Natural killer cell treated with Interleukin-12 subunit alpha and Interleukin-12 subunit beta and Interleukin-15 and Interleukin-18, amount 100 ng/mL, for 72 hours (primary cell): ENCODE measurements around the gene MRC1. TPM values are rescaled to one million over a fixed set of nuclear protein-coding genes. Genes with fewer than 3 reads are reported as not detected.

Experiments used
- ATAC-seq, 2 donors: fragments of 150-1000 bp; cut with Tn5 transposase in 1 of 2; sonication (Bioruptor Pico), chemical (Tn5 transposase) in 1 of 2; 2 replicates each; pipeline ENCODE4 v1.10.0; 2021
- DNase-seq: peaks from one replicate; pipeline ENCODE4 v3.0.0; 2022; ENCODE audit warnings: low spot score
- H3K27ac Mint-ChIP-seq, 2 donors: 1 replicate in 1 of 2; 2 replicates in 1 of 2; pipeline ENCODE4 v1.8.0; 2022; ENCODE audit warnings: mixed read lengths in 2 of 2, mild to moderate bottlenecking in 1 of 2, moderate library complexity in 1 of 2
- H3K27me3 Mint-ChIP-seq, 2 donors: 1 replicate in 1 of 2; 2 replicates in 1 of 2; pipeline ENCODE4 v1.8.0; 2022; ENCODE audit warnings: mixed read lengths in 2 of 2
- H3K36me3 Mint-ChIP-seq: one replicate; pipeline ENCODE4 v1.8.0; 2022; ENCODE audit warnings: mixed read lengths
- H3K4me1 Mint-ChIP-seq, 2 donors: 1 replicate in 1 of 2; 2 replicates in 1 of 2; pipeline ENCODE4 v1.8.0; 2022; ENCODE audit warnings: low read depth in 2 of 2, mixed read lengths in 2 of 2, mild to moderate bottlenecking in 1 of 2
- H3K4me3 Mint-ChIP-seq: one replicate; pipeline ENCODE4 v1.8.0; 2022; ENCODE audit warnings: mixed read lengths
- H3K9me3 Mint-ChIP-seq: 2 replicates; pipeline ENCODE4 v1.8.0; 2022; ENCODE audit warnings: mixed read lengths
- total RNA-seq, 2 donors: library from RNA; stranded (reverse); gene quantifications; one replicate each; pipeline ENCODE4 v1.2.3, GENCODE V29; 2022

MRC1 gene
- total RNA-seq, 2 donors from 2014 or later = not detected

GRCh38 chr10:17841050-17841449 lies 31.9 kb downstream of the MRC1 start:
- no peak for ATAC-seq
- Mint-ChIP-seq H3K4me1 (peaks cover 0 to 6% of the 10 kb centered on the region in 2 donors), H3K27me3 (peaks cover 23% of the 10 kb centered on the region in 2 donors), H3K9me3 (no peaks in the 10 kb centered on the region), H3K36me3 (no peaks in the 10 kb centered on the region), H3K4me3 (no peak overlapping the region), H3K27ac (no peak overlapping the region)
- no peak for DNase-seq

DNA sequence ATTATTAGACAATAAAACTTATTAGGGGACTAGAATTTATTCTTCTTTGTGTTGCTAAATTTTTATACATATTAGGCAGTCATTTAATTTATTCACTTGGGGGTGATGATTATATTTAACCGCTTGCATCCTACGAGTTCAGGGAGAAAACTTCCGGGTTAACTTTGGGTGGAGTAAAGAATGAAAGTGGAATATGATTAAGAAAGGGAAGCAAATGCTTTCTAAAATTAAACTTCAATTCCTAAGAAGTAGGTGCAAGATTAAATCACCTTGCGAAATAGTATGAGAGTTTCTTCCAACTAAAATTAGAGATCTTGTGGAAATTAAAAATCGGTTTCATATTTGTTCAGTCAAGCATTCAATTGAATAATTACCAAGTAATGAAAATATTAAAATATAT lies 33.5 kb downstream of the MRC1 start:
- peaks cover 23 to 24% of the 10 kb centered on the region in 2 donors for H3K27me3 Mint-ChIP-seq
- ATAC-seq = no peak
- H3K4me3 Mint-ChIP-seq = no peak overlapping the region

GRCh38 chr10:17847585-17848296 lies 38.6 kb downstream of the MRC1 start:
- Mint-ChIP-seq H3K9me3 (no peaks in the 10 kb centered on the region), H3K27me3 (peaks cover 12 to 16% of the 10 kb centered on the region in 2 donors)
- ATAC-seq = peak in 1 of 2 donors; percentile 54

More for the DNA sequence above, 33.5 kb downstream of the MRC1 start:
- no peaks in the 10 kb centered on the region for H3K36me3 Mint-ChIP-seq
- no peak for DNase-seq
- no peak overlapping the region for H3K27ac Mint-ChIP-seq
- peaks cover 0 to 4% of the 10 kb centered on the region in 2 donors for H3K4me1 Mint-ChIP-seq
- no peaks in the 10 kb centered on the region for H3K9me3 Mint-ChIP-seq

GRCh38 chr10:17848646-17849045 lies 39.5 kb downstream of the MRC1 start:
- H3K4me1 Mint-ChIP-seq = peaks cover under 1 to 3% of the 10 kb centered on the region in 2 donors
- H3K36me3 Mint-ChIP-seq = no peaks in the 10 kb centered on the region
- no peak overlapping the region for H3K27ac Mint-ChIP-seq
- DNase-seq (no peak), ATAC-seq (no peak)
- no peaks in the 10 kb centered on the region for H3K9me3 Mint-ChIP-seq
- no peak overlapping the region for H3K4me3 Mint-ChIP-seq
- peaks cover 12 to 16% of the 10 kb centered on the region in 2 donors for H3K27me3 Mint-ChIP-seq

More at GRCh38 chr10:17847585-17848296, 38.6 kb downstream of the MRC1 start:
- no peak for DNase-seq
- no peak overlapping the region for H3K27ac Mint-ChIP-seq
- peaks cover 0 to 3% of the 10 kb centered on the region in 2 donors for H3K4me1 Mint-ChIP-seq
- H3K4me3 Mint-ChIP-seq = no peak overlapping the region
- H3K36me3 Mint-ChIP-seq = no peaks in the 10 kb centered on the region

DNA sequence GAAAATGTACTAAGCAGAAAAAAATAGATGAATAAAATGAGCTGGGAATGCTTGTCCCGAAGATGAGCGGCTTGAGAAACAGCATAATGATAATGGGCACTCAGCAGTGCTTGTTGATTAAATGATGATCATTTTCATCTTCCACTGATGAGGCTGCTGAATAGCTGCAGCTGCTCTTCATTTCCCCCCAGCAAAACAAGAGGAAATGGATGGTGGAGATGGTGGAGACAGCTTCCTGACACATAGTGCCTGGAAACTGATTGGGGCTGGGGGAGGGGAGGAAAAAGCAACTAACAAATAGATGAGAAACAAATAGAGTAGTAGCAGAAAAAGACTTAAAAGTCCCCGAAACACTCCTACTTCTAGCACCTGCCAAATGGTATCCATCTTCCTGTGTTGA lies 41.4 kb downstream of the MRC1 start:
- no peak overlapping the region for H3K27ac Mint-ChIP-seq
- no peaks in the 10 kb centered on the region for H3K36me3 Mint-ChIP-seq
- no peak for ATAC-seq
- DNase-seq = no peak
- H3K4me3 Mint-ChIP-seq = no peak overlapping the region
- H3K9me3 Mint-ChIP-seq = no peaks in the 10 kb centered on the region
- H3K27me3 Mint-ChIP-seq = peaks cover 3 to 6% of the 10 kb centered on the region in 2 donors
- H3K4me1 Mint-ChIP-seq = peaks cover 9 to 10% of the 10 kb centered on the region in 2 donors

DNA sequence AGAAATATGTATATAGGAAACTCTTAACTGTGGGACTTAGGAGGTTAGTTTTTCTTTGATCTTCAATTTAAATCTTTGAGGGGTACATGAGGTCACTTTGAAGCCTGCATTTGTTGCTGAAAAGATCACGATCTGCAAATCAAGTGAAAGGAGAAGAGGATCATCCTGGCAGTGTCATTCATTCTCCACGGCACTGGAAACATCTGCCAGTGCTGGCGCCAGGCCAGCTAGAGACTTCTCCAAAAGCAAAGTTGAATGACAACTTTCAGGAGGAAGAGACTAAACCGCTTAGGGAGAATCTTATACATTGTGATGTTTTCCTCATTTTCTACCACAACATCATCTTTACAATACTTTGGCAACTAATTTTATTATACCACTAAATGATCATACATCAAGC lies 42.5 kb downstream of the MRC1 start:
- no peak overlapping the region for H3K27ac Mint-ChIP-seq
- H3K4me1 Mint-ChIP-seq = peaks cover 9 to 16% of the 10 kb centered on the region in 2 donors
- no peaks in the 10 kb centered on the region for H3K36me3 Mint-ChIP-seq
- no peak overlapping the region for H3K4me3 Mint-ChIP-seq
- DNase-seq (no peak), ATAC-seq (no peak)
- H3K9me3 Mint-ChIP-seq = no peaks in the 10 kb centered on the region
- H3K27me3 Mint-ChIP-seq = peaks cover 3 to 5% of the 10 kb centered on the region in 2 donors

DNA sequence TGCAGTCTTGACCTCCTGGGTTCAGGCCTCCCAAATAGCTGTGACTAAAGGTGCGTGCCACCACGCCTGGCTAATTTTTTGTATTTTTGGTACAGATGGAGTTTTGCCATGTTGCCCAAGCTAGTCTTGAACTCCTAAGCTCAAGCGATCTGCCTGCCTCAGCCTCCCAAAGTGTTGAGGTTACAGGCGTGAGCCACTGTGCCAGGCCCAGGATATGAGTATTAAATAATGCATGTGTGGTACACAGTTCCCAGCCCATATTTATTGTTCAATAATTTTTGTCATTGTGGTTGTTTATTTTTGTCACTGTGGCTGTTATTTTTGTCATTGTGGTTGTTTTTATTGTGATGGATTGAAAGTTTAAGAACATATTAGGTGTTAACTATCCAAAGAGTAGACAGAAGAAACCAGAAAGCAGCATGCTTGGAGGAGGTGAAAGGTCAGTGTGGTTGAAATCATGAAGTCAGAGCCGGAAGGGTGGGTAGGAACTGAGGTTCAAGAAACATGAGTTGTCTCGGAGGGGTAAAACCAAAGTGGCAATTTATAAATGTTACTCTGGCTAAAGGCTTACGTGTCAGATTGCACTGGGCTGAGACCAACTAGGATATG lies 45.0 kb downstream of the MRC1 start:
- Mint-ChIP-seq H3K27ac (peak overlapping the region; percentile 58 to 62), H3K27me3 (no peaks in the 10 kb centered on the region), H3K36me3 (no peaks in the 10 kb centered on the region), H3K9me3 (no peaks in the 10 kb centered on the region), H3K4me1 (peaks cover 20 to 25% of the 10 kb centered on the region in 2 donors), H3K4me3 (peak overlapping the region; percentile 52)
- no peak for DNase-seq
- ATAC-seq = peak; percentile 82 to 86

GRCh38 chr10:17857040-17857439 lies 47.9 kb downstream of the MRC1 start:
- Mint-ChIP-seq H3K36me3 (no peaks in the 10 kb centered on the region), H3K9me3 (no peaks in the 10 kb centered on the region), H3K27me3 (no peaks in the 10 kb centered on the region), H3K4me1 (peaks cover 26 to 27% of the 10 kb centered on the region in 2 donors), H3K27ac (peak overlapping the region in 1 of 2 donors; percentile 44), H3K4me3 (no peak overlapping the region)
- no peak for ATAC-seq
- no peak for DNase-seq

GRCh38 chr10:17859492-17860156 lies 50.5 kb downstream of the MRC1 start:
- Mint-ChIP-seq H3K9me3 (no peaks in the 10 kb centered on the region), H3K36me3 (no peaks in the 10 kb centered on the region), H3K27me3 (peaks cover 3 to 6% of the 10 kb centered on the region in 2 donors), H3K4me1 (peaks cover 17 to 22% of the 10 kb centered on the region in 2 donors), H3K27ac (peak overlapping the region in 1 of 2 donors; percentile 10), H3K4me3 (no peak overlapping the region)
- DNase-seq = no peak
- no peak for ATAC-seq

- Mint-ChIP-seq H3K9me3 (no peaks in the 10 kb centered on the region), H3K4me3 (no peak overlapping the region), H3K27ac (no peak overlapping the region), H3K27me3 (peaks cover 3 to 6% of the 10 kb centered on the region in 2 donors), H3K4me1 (peaks cover 11 to 17% of the 10 kb centered on the region in 2 donors), H3K36me3 (no peaks in the 10 kb centered on the region)
- DNase-seq (no peak), ATAC-seq (no peak)
These were observed 52.6 kb downstream of the MRC1 start for GRCh38 chr10:17861760-17862159.

- DNase-seq = no peak
- peaks cover 3 to 13% of the 10 kb centered on the region in 2 donors for H3K27me3 Mint-ChIP-seq
- H3K4me1 Mint-ChIP-seq = no peaks in the 10 kb centered on the region
- no peak overlapping the region for H3K4me3 Mint-ChIP-seq
- no peaks in the 10 kb centered on the region for H3K36me3 Mint-ChIP-seq
- no peak for ATAC-seq
- no peak overlapping the region for H3K27ac Mint-ChIP-seq
- no peaks in the 10 kb centered on the region for H3K9me3 Mint-ChIP-seq
These were observed 56.2 kb downstream of the MRC1 start for GRCh38 chr10:17865351-17865750.

DNA sequence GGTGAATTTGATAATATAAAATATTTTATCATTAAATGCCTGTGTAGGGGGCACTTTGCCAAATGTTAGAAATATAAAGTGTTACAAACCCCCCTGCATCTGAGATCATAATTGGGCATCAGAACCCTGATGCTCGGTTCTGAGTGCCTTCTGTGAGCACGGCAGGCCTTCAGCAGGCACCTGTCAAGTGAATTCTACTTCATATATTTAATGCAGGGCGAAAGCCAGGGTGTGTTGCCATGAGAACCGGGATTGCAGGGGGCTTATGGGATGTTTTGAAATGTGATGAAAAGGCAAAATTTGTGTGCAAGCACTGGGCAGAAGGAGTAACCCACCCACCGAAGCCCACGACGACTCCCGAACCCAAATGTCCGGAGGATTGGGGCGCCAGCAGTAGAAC lies 57.2 kb downstream of the MRC1 start:
- Mint-ChIP-seq H3K9me3 (no peaks in the 10 kb centered on the region), H3K4me3 (no peak overlapping the region), H3K36me3 (no peaks in the 10 kb centered on the region), H3K27me3 (peaks cover 3 to 13% of the 10 kb centered on the region in 2 donors), H3K27ac (no peak overlapping the region), H3K4me1 (no peaks in the 10 kb centered on the region)
- ATAC-seq (no peak), DNase-seq (no peak)

GRCh38 chr10:17867056-17867455 lies 57.9 kb downstream of the MRC1 start:
- no peak for DNase-seq

GRCh38 chr10:17871036-17871435 lies 61.9 kb downstream of the MRC1 start:
- Mint-ChIP-seq H3K9me3 (no peaks in the 10 kb centered on the region), H3K27ac (no peak overlapping the region), H3K27me3 (peaks cover 2 to 12% of the 10 kb centered on the region in 2 donors), H3K36me3 (no peaks in the 10 kb centered on the region), H3K4me1 (no peaks in the 10 kb centered on the region), H3K4me3 (no peak overlapping the region)
- ATAC-seq = no peak
- no peak for DNase-seq

More at GRCh38 chr10:17867056-17867455, 57.9 kb downstream of the MRC1 start:
- no peak for ATAC-seq
- Mint-ChIP-seq H3K36me3 (no peaks in the 10 kb centered on the region), H3K4me3 (no peak overlapping the region), H3K9me3 (no peaks in the 10 kb centered on the region), H3K4me1 (no peaks in the 10 kb centered on the region), H3K27ac (no peak overlapping the region), H3K27me3 (peaks cover 3 to 13% of the 10 kb centered on the region in 2 donors)
